Inflammatory macrophage treated with lipopolysaccharide for 1 hour (primary cell): Measurements from ENCODE around the gene DCDC2.
"Not testable (repeated sequence)": the region's sequence is repeated elsewhere in the genome, so short reads cannot be mapped to it uniquely, and the experiment has no call there.

Experiments used
- DNase-seq, 2 donors: peaks; one replicate each; pipeline ENCODE4 v3.0.0-alpha.2; 2020 to 2022

DCDC2 gene

DNA sequence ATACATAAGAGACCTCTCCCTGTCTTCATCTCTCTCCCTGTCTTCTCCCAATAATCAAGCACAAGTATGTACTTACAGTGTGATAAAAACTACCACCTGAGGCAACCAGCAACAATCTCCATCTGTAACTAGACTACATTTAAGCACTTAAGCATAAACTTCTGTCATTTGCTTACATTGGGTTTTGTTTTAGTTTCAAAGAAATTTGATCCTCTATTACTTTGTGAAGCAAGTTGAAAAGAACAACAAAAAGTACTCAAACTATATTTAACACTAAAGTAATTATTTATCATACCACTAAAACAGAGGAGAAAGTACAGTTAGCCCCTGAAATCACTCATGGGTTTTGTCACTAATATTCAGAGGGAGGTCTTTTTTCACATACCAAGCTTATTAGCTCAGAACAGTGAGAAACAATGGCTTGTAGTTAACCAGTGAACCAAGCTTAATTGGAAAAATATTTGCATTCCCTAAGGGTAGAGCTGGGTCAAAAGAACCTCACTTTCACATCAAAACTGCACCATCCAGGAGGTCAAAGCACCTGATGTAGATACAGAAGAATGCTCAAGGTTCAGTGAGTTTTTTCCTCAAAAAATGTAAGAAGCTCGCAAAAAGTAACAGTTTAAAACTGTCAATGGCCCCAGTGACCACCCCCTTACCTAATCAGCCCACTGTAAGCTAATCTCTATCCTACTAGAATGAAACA lies 34.1 kb downstream of the DCDC2 start:
- no peak for DNase-seq

DNA sequence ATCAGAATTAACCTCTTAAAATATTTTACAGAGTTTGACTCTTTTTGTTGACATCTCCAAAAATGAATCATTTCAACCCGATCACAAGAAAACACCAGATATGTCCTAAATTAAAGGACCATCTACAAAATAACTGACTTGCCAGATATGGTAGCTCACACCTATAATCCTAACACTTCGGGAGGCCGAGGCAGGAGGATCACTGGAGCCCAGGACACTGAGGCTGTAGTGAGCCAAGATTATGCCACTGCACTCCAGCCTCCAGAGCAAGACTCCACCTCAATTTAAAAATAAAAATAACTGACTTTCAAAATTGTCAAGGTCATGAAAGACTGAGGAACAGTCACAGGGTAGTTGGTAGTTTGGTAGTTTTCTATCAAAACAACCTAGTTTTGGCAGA lies 34.9 kb downstream of the DCDC2 start:
- no peak for DNase-seq

DNA sequence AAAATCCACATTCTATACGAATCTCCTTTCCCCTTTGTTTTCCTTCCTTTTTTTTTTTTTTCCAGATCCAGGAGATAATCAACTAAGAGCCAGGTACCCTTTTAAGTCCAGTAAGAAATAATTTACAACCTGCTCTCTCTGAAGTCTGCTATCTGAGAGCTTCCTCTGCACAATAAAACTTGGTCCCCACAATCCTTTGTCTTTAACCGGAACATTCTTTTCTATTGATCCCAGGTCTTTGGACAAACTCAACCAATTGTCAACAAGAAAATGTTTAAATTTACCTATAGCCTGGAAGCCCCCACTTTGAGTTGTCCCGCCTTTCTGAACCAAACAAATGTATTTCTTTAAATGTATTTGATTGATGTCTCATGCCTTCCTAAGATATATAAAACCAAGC lies 35.4 kb downstream of the DCDC2 start:
- not testable (repeated sequence) for DNase-seq

DNA sequence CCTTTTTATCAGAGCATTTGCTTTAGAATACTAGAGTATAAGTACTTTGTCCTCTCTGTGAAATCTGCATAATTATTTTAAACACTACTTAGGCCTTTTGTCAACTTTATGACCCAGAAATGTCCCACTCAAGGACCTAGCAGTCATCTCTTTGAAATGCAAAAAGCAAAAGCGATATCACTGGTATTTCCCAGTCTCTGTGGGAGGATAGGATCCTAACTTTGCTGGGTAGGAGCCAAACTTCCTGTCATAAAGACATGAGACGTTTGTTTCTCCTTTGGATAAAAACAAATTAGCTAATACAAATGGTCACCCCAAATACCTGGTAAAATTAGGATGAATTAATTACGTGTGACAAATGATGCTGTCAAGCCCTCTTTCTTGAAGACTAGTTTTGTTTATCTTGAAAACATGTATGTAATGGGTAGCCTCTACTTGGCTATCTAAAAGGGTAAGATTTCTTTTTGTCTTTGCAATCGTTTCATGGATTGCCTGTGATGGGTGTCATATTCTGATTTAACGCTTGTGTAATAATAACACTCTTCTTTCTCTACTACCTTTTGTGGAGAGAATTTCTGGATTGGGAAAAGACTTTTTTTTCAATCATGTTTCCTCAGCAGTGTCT lies 36.2 kb downstream of the DCDC2 start:
- peak in 1 of 2 donors; percentile 10 for DNase-seq

DNA sequence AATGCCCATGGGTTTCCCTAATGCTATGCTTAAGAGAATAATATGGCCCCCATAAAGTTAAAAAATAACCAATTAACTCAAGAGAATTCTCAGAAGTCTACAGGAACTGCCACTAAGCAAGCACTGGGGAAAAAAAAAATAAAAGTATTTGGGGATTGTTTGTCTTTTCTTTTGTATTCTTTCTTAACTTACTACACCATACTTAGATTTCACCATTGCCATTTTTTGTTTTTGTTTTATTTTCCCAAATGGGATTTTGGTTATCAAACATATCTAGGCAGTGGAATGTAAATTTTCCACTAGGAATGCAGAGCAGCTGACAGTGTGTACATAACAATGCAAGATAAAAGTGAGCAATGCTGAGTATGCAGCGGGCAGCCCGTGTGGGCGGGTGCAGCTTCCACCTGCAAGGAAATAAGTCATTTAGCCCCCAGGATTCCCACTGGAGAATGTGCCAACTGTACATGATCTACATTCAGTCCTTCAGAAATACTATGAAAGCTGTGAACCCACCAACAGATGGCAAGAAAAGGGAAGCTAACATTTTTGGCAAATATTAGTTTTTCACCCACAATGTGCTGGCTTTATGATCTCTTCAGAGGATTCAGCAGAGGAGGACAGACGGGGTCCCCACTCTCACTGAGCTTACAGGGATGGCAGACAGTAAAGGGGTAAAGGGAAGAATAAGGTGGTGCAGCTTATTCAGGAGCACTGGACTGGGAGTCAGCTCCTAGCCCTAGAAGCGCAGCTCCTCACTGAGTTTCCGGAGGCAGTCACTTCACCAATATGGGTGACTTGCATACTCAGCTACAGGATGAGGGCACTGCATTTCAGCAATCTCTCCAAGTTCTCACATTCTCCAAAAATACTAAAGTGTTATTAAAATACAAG lies 44.4 kb downstream of the DCDC2 start:
- no peak for DNase-seq

DNA sequence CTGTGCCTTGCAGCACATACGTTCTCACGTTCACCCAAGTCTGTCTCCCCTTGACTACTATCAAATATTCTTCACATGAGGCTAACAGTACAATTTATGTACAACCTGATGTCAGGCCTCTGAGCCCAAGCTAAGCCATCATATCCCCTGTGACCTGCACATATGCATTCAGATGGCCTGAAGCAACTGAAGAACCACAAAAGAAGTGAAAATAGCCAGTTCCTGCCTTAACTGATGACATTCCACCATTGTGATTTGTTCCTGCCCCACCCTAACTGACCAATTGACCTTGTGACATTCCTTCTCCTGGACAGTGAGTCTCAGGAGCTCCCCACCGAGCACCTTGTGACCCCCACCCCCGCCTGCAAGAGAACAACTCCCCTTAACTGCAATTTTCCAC lies 46.1 kb downstream of the DCDC2 start:
- DNase-seq, result not testable (repeated sequence)

DNA sequence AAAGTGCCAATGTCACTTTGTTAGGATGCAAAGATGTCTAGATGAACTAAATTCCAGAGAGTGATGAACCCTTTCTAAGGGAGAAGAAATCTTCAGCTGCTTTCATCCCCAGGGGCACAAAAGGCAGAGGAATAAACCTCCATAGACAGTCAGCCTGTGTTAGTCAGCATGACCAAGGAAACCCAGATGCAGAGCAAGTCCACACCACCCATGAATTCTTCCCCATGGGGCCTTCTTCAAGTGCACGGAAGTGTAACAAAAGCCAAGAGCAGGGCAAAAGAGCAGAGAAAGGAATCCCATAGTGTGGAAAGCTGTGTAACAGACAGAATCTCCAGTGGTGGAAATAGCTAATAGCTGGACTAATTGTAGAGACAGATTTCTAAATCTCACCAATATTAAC lies 50.0 kb downstream of the DCDC2 start:
- no peak for DNase-seq

DNA sequence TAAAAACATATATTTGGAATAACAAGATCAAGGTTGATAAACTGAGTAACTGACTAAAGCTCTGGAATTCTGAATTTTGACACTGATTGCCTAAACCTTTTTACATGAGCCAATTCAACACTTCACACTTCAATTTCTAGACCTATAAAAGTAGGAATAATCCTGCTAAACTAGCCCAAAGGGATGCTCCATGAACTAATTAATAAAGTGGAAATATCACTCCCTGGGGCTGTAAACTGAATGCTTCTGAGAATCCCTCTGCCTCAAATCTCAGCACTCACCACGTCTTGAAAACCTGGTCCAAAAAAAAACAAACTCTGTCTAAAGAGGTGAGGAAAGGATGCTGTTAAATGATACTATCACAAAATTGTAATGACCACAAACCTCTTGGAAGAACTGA lies 50.9 kb downstream of the DCDC2 start:
- DNase-seq, result no peak

DNA sequence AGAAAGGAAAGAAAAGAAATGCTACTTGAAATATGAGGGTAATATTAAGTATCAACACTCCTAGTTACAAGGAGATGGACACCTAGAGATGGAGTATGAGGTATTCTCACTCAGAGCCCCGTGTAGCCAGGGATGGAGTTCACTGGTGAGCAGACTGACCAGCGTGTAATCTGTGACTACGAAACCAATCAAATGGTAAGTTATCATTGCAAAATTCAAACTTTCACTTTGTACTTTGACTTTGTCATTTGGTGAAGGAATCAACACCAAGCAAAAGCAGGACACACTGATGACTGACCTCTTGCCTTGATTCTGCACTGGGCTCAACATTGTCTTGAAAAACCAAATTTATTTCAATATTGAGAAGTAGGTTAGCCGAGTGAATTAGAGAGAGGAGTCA lies 51.8 kb downstream of the DCDC2 start:
- DNase-seq, result no peak

DNA sequence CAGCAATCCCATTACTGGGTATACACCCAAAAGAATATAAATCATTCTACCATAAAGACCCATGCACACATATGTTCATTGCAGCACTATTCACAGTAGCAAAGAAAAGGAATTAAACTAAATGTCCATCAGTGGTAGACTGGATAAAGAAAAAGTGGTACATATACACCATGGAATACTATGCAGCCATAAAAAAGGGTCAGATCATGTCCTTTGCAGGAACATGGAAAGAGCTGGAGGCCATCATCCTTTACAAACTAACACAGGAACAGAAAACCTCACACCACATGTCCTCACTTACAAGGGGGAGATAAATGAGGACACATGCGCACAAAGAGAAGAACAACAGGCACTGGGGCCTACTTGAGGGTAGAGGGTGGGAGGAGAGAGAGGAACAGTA lies 60.9 kb downstream of the DCDC2 start:
- no peak for DNase-seq

DNA sequence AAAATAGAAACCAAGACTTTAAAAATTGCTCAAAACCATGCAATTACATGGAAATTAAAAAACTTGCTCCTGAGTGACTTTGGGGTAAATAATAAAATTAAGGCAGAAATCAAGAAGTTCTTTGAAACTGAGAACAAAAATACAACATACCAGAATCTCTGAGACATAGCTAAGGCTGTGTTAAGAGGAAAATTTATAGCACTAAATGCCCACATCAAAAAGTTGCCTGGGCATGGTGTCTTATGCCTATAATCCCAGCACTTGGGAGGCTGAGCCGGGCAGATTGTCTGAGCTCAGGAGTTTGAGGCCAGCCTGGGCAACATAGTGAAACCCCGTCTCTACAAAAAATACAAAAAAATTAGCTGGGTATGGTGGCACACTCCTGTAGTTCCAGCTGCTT lies 64.0 kb downstream of the DCDC2 start:
- not testable (repeated sequence) for DNase-seq

DNA sequence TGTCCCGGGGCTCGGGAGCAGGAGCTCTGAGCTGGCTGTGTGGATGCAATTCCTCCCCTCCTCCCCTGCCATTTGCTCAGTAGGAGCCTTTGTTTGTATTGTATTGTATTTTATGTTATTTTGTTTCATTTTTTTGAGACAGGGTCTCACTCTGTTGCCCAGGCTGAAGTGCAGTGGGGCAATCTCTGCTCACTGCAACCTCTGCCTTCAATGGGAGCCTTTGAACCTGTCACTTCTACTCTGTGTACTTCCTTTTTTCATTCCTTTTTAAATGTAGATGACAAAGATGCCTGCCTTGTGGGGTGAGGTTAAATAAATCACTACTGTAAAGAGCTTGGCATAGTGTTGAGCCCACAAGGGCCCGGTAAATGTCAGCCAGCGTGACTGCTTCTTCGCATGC lies 70.6 kb downstream of the DCDC2 start:
- no peak for DNase-seq

DNA sequence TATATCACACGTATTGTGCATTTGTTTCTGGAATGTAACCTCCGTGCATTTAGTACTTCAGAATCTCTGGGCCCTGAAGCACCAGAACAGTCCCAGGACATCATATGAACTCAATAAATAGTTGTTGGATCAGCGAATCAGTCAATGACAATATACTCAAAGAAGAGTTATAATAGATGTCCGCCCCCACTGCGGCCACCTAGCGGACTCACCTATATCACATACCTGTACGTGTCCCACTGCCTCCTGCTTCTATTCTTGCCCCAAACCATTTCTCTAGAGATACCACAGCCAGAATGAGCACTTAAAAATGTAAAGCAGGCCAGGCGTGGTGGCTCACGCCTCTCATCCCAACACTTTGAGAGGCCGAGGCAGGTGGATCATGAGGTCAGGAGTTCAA lies 73.9 kb downstream of the DCDC2 start:
- no peak for DNase-seq

DNA sequence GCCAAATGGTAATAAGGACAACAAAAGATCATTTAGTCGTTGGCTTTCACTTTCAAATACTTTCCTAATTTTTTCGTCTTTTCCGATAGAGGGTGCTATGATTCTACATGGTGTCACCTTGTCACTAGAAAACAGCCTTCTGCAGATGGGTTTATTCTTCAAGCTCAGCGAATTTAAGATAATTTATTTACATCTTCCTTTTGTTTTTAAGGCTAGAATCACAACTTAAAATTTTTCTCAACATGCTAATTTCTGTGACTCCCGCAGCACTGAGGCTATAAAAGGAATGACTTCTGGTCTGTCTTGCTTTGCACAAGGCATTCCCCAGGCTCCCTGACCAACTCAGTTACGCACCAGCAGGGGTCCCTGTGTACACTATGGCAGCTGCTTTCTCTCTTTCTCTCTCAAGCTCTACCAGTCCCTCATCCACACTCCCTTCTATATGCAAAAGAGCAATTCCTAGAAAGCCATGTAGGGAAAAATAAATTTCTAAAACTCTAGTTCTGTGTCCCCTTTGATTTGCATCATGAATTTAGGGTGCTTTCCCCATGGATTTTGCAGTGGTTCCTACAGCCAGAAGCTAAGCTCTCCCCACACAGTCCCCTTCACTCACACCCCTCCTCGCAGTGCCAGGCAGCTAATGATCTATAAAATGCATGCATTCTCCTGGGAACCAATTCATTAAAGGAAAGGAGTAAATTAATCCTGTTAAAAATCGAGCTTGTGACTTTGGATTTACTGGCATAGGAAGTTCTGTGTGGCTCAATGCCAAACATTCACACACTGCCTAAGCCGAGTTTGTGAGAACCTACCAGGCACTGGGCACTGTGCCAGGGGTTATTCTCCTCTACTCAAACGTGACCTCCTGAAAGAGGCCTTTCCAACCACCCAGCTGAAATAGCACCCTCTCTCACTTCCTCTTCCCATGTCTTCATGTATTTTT lies 74.5 kb downstream of the DCDC2 start:
- peak; percentile 45 to 55 for DNase-seq

DNA sequence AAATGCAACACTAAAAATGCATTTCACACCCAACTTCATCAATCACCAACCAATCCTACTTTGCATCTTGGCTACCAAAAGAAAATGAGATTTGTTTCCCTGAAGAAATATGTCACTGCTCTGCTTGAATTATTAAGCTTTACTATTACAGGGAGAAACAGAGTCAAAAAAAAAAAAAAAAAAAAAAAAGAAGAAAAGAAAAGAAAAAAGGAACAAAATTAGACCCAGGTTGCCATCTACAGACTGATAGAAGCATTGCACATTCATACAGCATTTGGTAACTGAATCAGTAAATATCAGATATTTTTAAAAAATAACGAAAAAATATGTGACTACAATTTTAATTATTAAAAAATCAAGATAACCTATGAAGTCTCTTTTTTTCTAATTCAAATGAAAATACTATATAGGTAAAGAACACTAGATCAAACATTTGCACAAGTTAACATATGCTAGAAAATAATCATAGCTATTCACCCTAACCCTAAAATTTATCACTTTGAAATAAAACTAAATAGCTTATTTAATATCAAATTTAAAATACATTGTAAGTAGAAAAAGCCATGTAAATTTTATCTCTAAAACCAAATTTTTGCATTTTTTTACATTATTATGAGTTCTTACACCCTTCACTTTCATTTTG lies 83.3 kb downstream of the DCDC2 start:
- peak; percentile 17 to 22 for DNase-seq

DNA sequence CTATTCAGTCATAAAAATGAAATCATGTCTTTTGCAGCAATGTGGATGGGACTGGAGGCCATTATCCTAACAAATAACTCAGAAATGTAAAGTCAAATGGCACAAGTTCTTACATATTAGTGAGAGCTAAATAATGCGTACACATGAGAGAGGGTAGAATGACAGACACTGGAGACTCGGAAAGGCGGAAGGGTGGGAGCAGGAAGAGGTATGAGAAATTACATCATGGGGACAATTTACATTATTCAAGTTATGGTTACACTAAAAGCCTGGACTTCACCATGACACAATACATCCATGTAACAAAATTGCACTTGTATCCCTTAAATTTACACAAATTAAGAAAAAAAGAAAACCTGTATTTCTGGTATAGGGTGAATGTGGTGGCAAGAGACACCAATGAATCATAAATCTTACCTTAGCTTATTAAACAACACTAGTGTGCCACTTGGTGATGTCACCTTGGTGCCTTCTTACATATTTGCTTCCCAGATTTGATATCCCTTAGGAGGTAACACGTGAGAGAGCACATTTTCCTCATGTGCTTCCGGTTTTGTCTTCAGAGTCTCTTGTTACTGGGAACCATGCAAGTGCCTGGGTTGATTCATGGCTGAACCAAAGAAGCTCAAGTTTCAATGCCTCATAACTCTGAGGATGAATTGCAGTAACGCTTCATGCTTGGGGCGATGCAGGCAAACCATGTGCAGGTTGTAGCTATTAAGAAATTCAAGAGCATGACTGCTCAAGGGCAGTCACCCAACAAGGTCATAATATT lies 84.6 kb downstream of the DCDC2 start:
- no peak for DNase-seq

DNA sequence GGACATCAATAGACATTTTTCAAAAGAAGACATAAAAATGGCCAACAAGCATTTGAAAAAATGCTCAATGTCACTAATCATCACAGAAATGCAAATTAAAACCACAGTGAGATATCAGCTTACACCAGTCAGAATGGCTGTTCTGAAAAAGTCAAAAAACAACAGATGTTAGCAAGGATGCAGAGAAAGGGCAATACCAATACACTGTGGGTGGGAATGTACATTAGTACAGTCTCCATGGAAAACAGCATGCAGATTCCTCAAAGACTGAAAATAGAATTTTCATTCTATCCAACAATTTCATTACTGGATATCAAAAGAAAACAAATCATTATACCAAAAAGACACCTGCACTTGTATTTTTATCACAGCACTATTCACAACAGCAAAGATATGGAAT lies 85.3 kb downstream of the DCDC2 start:
- DNase-seq, result no peak

DNA sequence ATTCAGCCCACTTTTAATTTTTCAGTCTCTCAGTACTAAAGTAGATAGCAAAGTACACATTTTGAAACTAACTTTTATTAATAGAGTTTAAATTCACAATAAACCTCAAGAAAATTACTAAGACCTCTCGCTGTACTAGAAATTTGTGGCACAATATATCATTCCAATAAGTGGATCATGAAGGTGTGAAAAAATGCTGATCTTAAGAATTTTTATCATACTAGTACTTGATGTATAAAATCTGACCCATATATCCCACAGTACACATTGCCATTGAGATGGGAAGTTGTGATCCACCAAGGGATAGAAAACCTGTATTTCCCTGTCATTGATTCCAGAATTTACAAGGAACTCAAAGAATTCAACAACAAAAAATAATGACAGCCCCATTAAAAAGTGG lies 85.7 kb downstream of the DCDC2 start:
- no peak for DNase-seq

DNA sequence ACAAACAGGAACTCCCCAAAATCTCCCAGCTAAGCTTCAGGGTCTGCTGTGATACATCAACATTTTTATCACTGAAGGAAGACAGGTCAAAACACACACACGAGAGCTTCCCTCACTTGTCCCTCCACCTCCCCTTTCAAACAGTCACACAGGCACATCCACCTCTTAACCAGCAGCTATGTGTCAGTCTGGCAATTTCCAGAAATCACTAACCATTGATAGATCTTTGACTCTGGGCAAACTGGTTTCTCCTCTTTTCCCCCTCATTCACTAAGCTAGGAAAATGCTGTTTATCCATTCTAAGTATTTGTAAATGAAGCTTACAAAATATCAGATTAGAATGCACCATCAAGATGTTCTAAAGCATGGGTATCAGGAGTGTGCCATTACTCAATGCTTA lies 87.8 kb downstream of the DCDC2 start:
- DNase-seq, result no peak

DNA sequence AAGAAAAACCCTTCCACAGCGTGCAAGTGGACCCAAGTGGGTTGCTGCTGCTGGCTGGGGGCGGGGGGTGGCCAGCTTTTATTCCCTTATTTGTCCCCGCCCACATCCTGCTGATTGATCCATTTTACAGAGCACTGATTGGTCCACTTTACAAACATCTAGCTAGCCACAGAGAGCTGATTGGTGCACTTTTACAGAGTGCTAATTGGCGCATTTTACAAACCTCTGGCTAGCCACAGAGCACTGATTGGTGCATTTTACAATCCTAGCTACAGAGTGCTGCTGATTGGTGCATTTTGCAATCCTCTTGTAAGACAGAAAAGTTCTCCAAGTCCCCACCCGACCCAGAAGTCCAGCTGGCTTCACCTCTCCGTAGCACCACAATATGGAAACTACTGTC lies 99.6 kb downstream of the DCDC2 start:
- DNase-seq, result not testable (repeated sequence)

DNA sequence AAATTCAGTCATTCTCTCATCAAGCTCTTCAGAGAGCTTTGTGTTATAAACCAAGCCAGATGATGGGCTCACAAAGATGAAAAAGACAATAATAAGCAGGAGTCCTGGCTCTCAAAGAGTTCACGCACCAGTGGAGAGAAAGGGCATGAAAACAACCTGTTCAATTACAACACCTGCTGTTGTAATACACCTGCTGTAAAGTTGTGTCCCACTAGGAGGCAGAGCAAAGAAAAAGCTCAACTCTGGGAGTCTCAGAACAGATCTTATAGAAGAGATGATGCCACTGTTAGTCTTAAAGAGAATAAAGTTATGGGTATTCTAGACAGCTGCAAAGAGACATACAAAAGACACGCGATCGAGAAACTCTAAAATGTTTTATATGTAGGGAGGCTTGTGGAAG lies 100.6 kb downstream of the DCDC2 start:
- no peak for DNase-seq
